IMR-90 (cell line): ENCODE results near the gene HSPG2. TPM values are rescaled to one million over a fixed set of nuclear protein-coding genes. Genes with fewer than 3 reads are reported as not detected.

Source experiments
- ATAC-seq: fragments of 200-7000 bp; cut with Tn5 transposase; 2 replicates; pipeline ENCODE4 v1.9.1; 2020; ENCODE audit warnings: low read depth, mild to moderate bottlenecking, moderate library complexity
- BruUV-seq: library from RNA; stranded (reverse); fragments of 400-500 nt; replicated peaks from 2 replicates; lab custom pipeline; 2021; lab: Mats Ljungman, UMichigan
- CTCF ChIA-PET: fragments of 300-600 bp; formaldehyde crosslinking; extraction: SDS; loops from one replicate; lab custom pipeline; 2021; ENCODE audit warnings: antibody characterized with exemption; lab: Yijun Ruan, JAX
- POLR2A ChIA-PET: fragments of 300-600 bp; sonication (Branson Sonifier 250); formaldehyde crosslinking; loops from one replicate; lab custom pipeline; 2022; ENCODE audit warnings: antibody characterized with exemption; ENCODE audit not compliant: unreplicated experiment; lab: Charles Lee
- DNase-seq: peaks from one replicate; pipeline ENCODE4 v3.0.0; 2013
- H2AFZ ChIP-seq: replicated peaks from 2 replicates; pipeline ENCODE3; 2013; ENCODE audit warnings: low read length, mild to moderate bottlenecking; ENCODE audit not compliant: poor library complexity
- H2AK5ac ChIP-seq: 2 replicates; pipeline ENCODE4 v1.6.1; 2013; ENCODE audit warnings: low read depth, low read length, inconsistent platforms
- H2AK9ac ChIP-seq: replicated peaks from 2 replicates; pipeline ENCODE3; 2013; ENCODE audit warnings: mild to moderate bottlenecking, low read depth, low read length, moderate library complexity; ENCODE audit not compliant: poor library complexity
- H2BK120ac ChIP-seq: 2 replicates; pipeline ENCODE4 v1.6.1; 2013; ENCODE audit warnings: low read depth, low read length, inconsistent platforms
- H2BK15ac ChIP-seq: 3 replicates; pipeline ENCODE4 v1.6.1; 2013; ENCODE audit warnings: low read depth, low read length, inconsistent platforms
- H2BK20ac ChIP-seq: 2 replicates; pipeline ENCODE4 v1.6.1; 2013; ENCODE audit warnings: low read depth, mild to moderate bottlenecking, inconsistent platforms, low read length, moderate library complexity
- H2BK5ac ChIP-seq: 2 replicates; pipeline ENCODE4 v1.6.1; 2013; ENCODE audit warnings: mild to moderate bottlenecking, low read depth, low read length, inconsistent platforms; ENCODE audit not compliant: poor library complexity, severe bottlenecking
- H3K14ac ChIP-seq: replicated peaks from 2 replicates; pipeline ENCODE4 v1.6.1; 2013; ENCODE audit warnings: low read depth, low read length, inconsistent platforms
- H3K18ac ChIP-seq: 2 replicates; pipeline ENCODE4 v1.6.1; 2013; ENCODE audit warnings: low read depth, low read length, control low read depth
- H3K23ac ChIP-seq: 2 replicates; pipeline ENCODE4 v1.6.1; 2013; ENCODE audit warnings: low read depth, low read length, inconsistent platforms
- H3K27ac ChIP-seq: 2 replicates; pipeline ENCODE4 v1.5.1; 2013; ENCODE audit warnings: mild to moderate bottlenecking, control low read depth, low read length; ENCODE audit not compliant: insufficient read depth
- H3K27me3 ChIP-seq: 2 replicates; pipeline ENCODE4 v1.6.1; 2013; ENCODE audit warnings: low read length; ENCODE audit not compliant: control insufficient read depth, insufficient read depth
- H3K36me3 ChIP-seq: 2 replicates; pipeline ENCODE4 v1.6.1; 2013; ENCODE audit warnings: low read length, mixed read lengths; ENCODE audit not compliant: control insufficient read depth, insufficient read depth
- H3K4ac ChIP-seq: 2 replicates; pipeline ENCODE4 v1.6.1; 2013; ENCODE audit warnings: low read depth, low read length, inconsistent platforms
- H3K4me1 ChIP-seq: 2 replicates; pipeline ENCODE4 v1.6.1; 2013; ENCODE audit warnings: low read length, mixed read lengths; ENCODE audit not compliant: control insufficient read depth, insufficient read depth
- H3K4me2 ChIP-seq: 2 replicates; pipeline ENCODE4 v1.6.1; 2013; ENCODE audit warnings: low read depth, mild to moderate bottlenecking, control low read depth, low read length, moderate library complexity
- H3K4me3 ChIP-seq: 2 replicates; pipeline ENCODE4 v1.5.1; 2013; ENCODE audit warnings: low read depth, mild to moderate bottlenecking, control low read depth, low read length, moderate library complexity; ENCODE audit not compliant: insufficient read depth
- H3K56ac ChIP-seq: 2 replicates; pipeline ENCODE4 v1.6.1; 2013; ENCODE audit warnings: low read length, inconsistent platforms; ENCODE audit not compliant: insufficient read depth; ENCODE audit errors: extremely low read depth
- H3K79me1 ChIP-seq, 2 experiments: 2 replicates each; pipeline ENCODE4 v1.6.1; 2013; ENCODE audit warnings: low read length in 2 of 2, inconsistent platforms in 1 of 2, low read depth in 1 of 2
- H3K9ac ChIP-seq: 2 replicates; pipeline ENCODE4 v1.6.1; 2013; ENCODE audit warnings: low read depth, low read length, control low read depth
- H3K9me1 ChIP-seq: 2 replicates; pipeline ENCODE4 v1.6.1; 2013; ENCODE audit warnings: low read length, inconsistent platforms; ENCODE audit not compliant: insufficient read depth
- H3K9me3 ChIP-seq: 2 replicates; pipeline ENCODE4 v1.6.1; 2013; ENCODE audit warnings: low read length; ENCODE audit not compliant: control insufficient read depth, insufficient read depth
- H4K20me1 ChIP-seq: 2 replicates; pipeline ENCODE4 v1.6.1; 2013; ENCODE audit warnings: low read length, inconsistent platforms; ENCODE audit not compliant: insufficient read depth
- H4K5ac ChIP-seq: 2 replicates; pipeline ENCODE4 v1.6.1; 2013; ENCODE audit warnings: mild to moderate bottlenecking, low read depth, low read length, control low read depth
- H4K8ac ChIP-seq, 2 experiments: 2 replicates each; pipeline ENCODE4 v1.6.1; 2013; ENCODE audit warnings: low read depth in 2 of 2, low read length in 2 of 2, control low read depth in 1 of 2, inconsistent platforms in 1 of 2
- H4K91ac ChIP-seq: 2 replicates; pipeline ENCODE4 v1.6.1; 2013; ENCODE audit warnings: low read depth, low read length, inconsistent platforms; ENCODE audit not compliant: insufficient read depth
- BHLHE40 ChIP-seq: fragments of 150-350 bp; IDR thresholded peaks from 2 replicates; pipeline ENCODE4 v1.6.1; 2016; ENCODE audit warnings: mild to moderate bottlenecking, low read depth, low read length
- CEBPB ChIP-seq: IDR thresholded peaks from 2 replicates; pipeline ENCODE4 v1.6.1; 2012; ENCODE audit warnings: low read depth, low read length, improper control_type of control experiment
- CHD1 ChIP-seq: IDR thresholded peaks from 2 replicates; pipeline ENCODE4 v1.6.1; 2012; ENCODE audit warnings: low read depth, low read length, improper control_type of control experiment
- ELK1 ChIP-seq: fragments of 150-350 bp; IDR thresholded peaks from 2 replicates; pipeline ENCODE4 v1.6.1; 2016; ENCODE audit warnings: low read depth, mild to moderate bottlenecking, low read length, moderate library complexity, borderline replicate concordance
- FOS ChIP-seq: fragments of 150-350 bp; IDR thresholded peaks from 2 replicates; pipeline ENCODE4 v1.6.1; 2016; ENCODE audit warnings: low read depth, low read length
- MAFK ChIP-seq: IDR thresholded peaks from 2 replicates; pipeline ENCODE4 v1.6.1; 2012; ENCODE audit warnings: low read depth, low read length, improper control_type of control experiment
- MAZ ChIP-seq: IDR thresholded peaks from 2 replicates; pipeline ENCODE4 v1.6.1; 2012; ENCODE audit warnings: low read depth, mild to moderate bottlenecking, low read length, improper control_type of control experiment, moderate library complexity, borderline replicate concordance
- MXI1 ChIP-seq: IDR thresholded peaks from 2 replicates; pipeline ENCODE4 v1.6.1; 2012; ENCODE audit warnings: low read depth, mild to moderate bottlenecking, low read length, moderate library complexity, borderline replicate concordance
- NFE2L2 ChIP-seq: fragments of 150-350 bp; IDR thresholded peaks from 2 replicates; pipeline ENCODE4 v1.6.1; 2016; ENCODE audit warnings: low read depth, mild to moderate bottlenecking, low read length
- POLR2A ChIP-seq: IDR thresholded peaks from 2 replicates; pipeline ENCODE4 v1.6.1; 2012; ENCODE audit warnings: mild to moderate bottlenecking, low read depth, low read length
- RAD21 ChIP-seq: IDR thresholded peaks from 2 replicates; pipeline ENCODE4 v1.6.1; 2012; ENCODE audit warnings: low read length, improper control_type of control experiment
- RCOR1 ChIP-seq: IDR thresholded peaks from 2 replicates; pipeline ENCODE4 v1.6.1; 2012; ENCODE audit warnings: mild to moderate bottlenecking, low read length, improper control_type of control experiment; ENCODE audit not compliant: insufficient replicate concordance
- RFX5 ChIP-seq: IDR thresholded peaks from 2 replicates; pipeline ENCODE4 v1.8.0; 2012; ENCODE audit warnings: low read depth, mild to moderate bottlenecking, low read length, moderate library complexity
- SMC3 ChIP-seq: fragments of 150-350 bp; IDR thresholded peaks from 2 replicates; pipeline ENCODE4 v1.6.1; 2016; ENCODE audit warnings: low read depth, mild to moderate bottlenecking, antibody characterized with exemption, low read length, moderate library complexity
- WGBS, 2 experiments: methylation state at CpG; one replicate each; pipeline versions ENCODE4 v1.1.5 to v1.1.7; 2013; ENCODE audit warnings: missing lambda C conversion rate in 2 of 2; ENCODE audit not compliant: insufficient read length in 1 of 2; ENCODE audit errors: extremely low coverage in 2 of 2; 5-methylcytosine and 5-hydroxymethylcytosine counted together
- dilution Hi-C: fragments of 300-500 bp; cut with HindIII; formaldehyde crosslinking; loops from one replicate; pipeline ENCODE4 v1.14.3; 2018; ENCODE audit warnings: low sequenced_read_pairs; ENCODE audit not compliant: unreplicated experiment
- in situ Hi-C: fragments of 300-500 bp; cut with MboI; formaldehyde crosslinking; loops from 3 replicates; pipeline ENCODE4 v1.14.3; 2019; ENCODE audit warnings: low sequenced_read_pairs, inconsistent platforms, mixed read lengths
- intact Hi-C: fragments of 100-400 bp; cut with micrococcal nuclease; formaldehyde crosslinking; loops from 2 replicates; pipeline ENCODE4 v1.10.0; 2022
- polyA plus RNA-seq, 3 experiments: library from polyadenylated mRNA; depleted of rRNA; stranded (reverse); fragments of >200 nt; gene quantifications; 2 replicates each; pipeline ENCODE4 v1.2.3, GENCODE V29; 2012; ENCODE audit warnings: low replicate concordance in 1 of 3
- total RNA-seq: library from RNA; depleted of rRNA; stranded (reverse); fragments of >200 nt; gene quantifications from 2 replicates; pipeline ENCODE4 v1.2.3, GENCODE V29; 2012
- TF ChIP-seq, protein P1 (sequence below): conservative IDR thresholded peaks from 2 replicates; pipeline ENCODE4 v1.5.1; 2012; ENCODE audit warnings: mild to moderate bottlenecking, low read depth, low read length, improper control_type of control experiment
- TF ChIP-seq, protein P2 (sequence below): fragments of 150-350 bp; IDR thresholded peaks from 2 replicates; pipeline ENCODE4 v1.6.1; 2017; ENCODE audit warnings: mild to moderate bottlenecking, antibody characterized with exemption, low read length, low read depth

Gene HSPG2
- total and polyA plus RNA-seq, 2 of the 4 experiments (the other 2 are of a cell fraction): 15.8 to 94.0 TPM

- no peak overlapping the region for H3K14ac ChIP-seq
- H3K27ac ChIP-seq: no peak overlapping the region
- no peak overlapping the region for H2BK5ac ChIP-seq
- no peak overlapping the region for H3K18ac ChIP-seq
- H4K20me1 ChIP-seq: no peaks in the 10 kb centered on the region
- CTCF ChIA-PET: no interaction called here
- H3K4me2 ChIP-seq: no peak overlapping the region
- H3K9me3 ChIP-seq: no peaks in the 10 kb centered on the region
- H3K23ac ChIP-seq: no peak overlapping the region; the same call in 1 of the 2 replicates
- H3K4me1 ChIP-seq: peaks cover 12% of the 10 kb centered on the region
- no peak for TF ChIP-seq MAZ
- TF ChIP-seq CEBPB: no peak
- no peak for TF ChIP-seq CHD1
- TF ChIP-seq BHLHE40: no peak
- TF ChIP-seq RAD21: no peak
- TF ChIP-seq MXI1: no peak
- TF ChIP-seq RCOR1: no peak
- TF ChIP-seq MAFK: no peak
- no peak for TF ChIP-seq FOS
- TF ChIP-seq, protein P1, sequence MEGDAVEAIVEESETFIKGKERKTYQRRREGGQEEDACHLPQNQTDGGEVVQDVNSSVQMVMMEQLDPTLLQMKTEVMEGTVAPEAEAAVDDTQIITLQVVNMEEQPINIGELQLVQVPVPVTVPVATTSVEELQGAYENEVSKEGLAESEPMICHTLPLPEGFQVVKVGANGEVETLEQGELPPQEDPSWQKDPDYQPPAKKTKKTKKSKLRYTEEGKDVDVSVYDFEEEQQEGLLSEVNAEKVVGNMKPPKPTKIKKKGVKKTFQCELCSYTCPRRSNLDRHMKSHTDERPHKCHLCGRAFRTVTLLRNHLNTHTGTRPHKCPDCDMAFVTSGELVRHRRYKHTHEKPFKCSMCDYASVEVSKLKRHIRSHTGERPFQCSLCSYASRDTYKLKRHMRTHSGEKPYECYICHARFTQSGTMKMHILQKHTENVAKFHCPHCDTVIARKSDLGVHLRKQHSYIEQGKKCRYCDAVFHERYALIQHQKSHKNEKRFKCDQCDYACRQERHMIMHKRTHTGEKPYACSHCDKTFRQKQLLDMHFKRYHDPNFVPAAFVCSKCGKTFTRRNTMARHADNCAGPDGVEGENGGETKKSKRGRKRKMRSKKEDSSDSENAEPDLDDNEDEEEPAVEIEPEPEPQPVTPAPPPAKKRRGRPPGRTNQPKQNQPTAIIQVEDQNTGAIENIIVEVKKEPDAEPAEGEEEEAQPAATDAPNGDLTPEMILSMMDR: no peak
- TF ChIP-seq, protein P2, sequence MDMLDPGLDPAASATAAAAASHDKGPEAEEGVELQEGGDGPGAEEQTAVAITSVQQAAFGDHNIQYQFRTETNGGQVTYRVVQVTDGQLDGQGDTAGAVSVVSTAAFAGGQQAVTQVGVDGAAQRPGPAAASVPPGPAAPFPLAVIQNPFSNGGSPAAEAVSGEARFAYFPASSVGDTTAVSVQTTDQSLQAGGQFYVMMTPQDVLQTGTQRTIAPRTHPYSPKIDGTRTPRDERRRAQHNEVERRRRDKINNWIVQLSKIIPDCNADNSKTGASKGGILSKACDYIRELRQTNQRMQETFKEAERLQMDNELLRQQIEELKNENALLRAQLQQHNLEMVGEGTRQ: no peak
- no peak for TF ChIP-seq ELK1
- TF ChIP-seq SMC3: no peak
- no peak for TF ChIP-seq POLR2A
- no peak for TF ChIP-seq RFX5
- TF ChIP-seq NFE2L2: no peak
- no peak overlapping the region for H2AK9ac ChIP-seq
- no peaks in the 10 kb centered on the region for H3K27me3 ChIP-seq
- H2BK15ac ChIP-seq: 0 out of 3 replicates have a peak overlapping the region, but pooled peaks have one; percentile 13
- dilution Hi-C loops (no loop called here), intact Hi-C loops (no loop called here), in situ Hi-C loops (no loop called here)
- H3K4me3 ChIP-seq: no peak overlapping the region
- no peak overlapping the region for H2BK20ac ChIP-seq
- no peak overlapping the region for H2BK120ac ChIP-seq
- H3K9ac ChIP-seq: no peak overlapping the region
- no peaks in the 10 kb centered on the region for H3K36me3 ChIP-seq
- POLR2A ChIA-PET: no interaction called here
- BruUV-seq: no TSS peak
- peaks cover 19% of the 10 kb centered on the region for H3K9me1 ChIP-seq
- no peak overlapping the region for H4K91ac ChIP-seq
- H2AK5ac ChIP-seq: peak overlapping the region; percentile 58; the same call in 1 of the 2 replicates
- H3K79me1 ChIP-seq: peaks cover 5 to 8% of the 10 kb centered on the region in 2 experiments
- no CpG with 5 or more reads among the region's 5 CpGs for WGBS, 2 experiments
- H4K8ac ChIP-seq: no peak overlapping the region
- no peak for DNase-seq
- no peak overlapping the region for H2AFZ ChIP-seq
- H3K56ac ChIP-seq: no peak overlapping the region
- 0 out of 2 replicates have a peak overlapping the region, but pooled peaks have one; percentile 23 for H3K4ac ChIP-seq
- no peak overlapping the region for H4K5ac ChIP-seq
- no peak for ATAC-seq
Observed at GRCh38 chr1:21941370-21941769, 4.3 kb upstream of the HSPG2 start.
